GM21825 (cell line): ENCODE measurements around the gene LECT2.

Experiments used
- ATAC-seq: cut with Tn5 transposase; IDR thresholded peaks from one replicate; pipeline ENCODE4 v1.9.1; 2021; ENCODE audit warnings: mild to moderate bottlenecking, moderate library complexity; ENCODE audit not compliant: unreplicated experiment

LECT2 gene

DNA sequence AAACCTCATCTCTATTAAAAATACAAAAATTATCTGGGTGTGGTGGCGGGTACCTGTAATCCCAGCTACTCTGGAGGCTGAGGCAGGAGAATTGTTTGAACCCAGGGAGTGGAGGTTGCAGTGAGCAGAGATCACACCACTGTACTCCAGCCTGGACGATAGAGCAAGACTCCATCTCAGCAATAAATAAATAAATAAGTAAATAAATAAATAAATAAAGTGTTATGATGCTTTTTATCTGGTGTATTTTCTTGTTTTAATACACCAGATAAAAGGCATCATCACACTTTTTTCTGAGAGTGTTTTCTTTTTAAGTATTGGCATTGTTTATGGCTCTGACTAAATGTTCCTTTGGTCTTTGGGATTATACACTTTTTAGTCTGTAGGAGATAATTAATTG lies 24.2 kb upstream of the LECT2 start:
- ATAC-seq = no peak

DNA sequence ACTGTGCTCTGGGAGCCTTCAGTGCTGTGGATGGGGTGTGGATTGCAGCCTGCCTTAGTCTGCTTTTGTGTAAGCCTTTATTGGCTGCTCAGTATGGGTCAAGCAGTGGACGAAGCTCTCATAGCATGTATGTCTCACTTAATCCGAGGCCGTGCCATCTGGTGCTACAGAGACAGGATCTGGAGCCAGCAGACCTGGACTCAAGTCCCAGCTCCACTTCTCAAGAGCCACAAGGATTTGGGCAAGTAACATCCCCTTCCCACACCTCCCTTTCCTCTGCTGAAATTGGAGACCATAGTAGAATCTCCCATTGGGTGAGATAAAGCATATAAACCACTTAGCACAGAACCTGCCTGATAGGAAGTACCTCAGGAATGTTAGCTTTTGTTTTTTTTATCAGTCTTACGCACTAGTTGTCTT lies 23.4 kb upstream of the LECT2 start:
- no peak for ATAC-seq

- ATAC-seq = no peak
Measured at GRCh38 chr5:135977375-135977928, 22.7 kb upstream of the LECT2 start.

DNA sequence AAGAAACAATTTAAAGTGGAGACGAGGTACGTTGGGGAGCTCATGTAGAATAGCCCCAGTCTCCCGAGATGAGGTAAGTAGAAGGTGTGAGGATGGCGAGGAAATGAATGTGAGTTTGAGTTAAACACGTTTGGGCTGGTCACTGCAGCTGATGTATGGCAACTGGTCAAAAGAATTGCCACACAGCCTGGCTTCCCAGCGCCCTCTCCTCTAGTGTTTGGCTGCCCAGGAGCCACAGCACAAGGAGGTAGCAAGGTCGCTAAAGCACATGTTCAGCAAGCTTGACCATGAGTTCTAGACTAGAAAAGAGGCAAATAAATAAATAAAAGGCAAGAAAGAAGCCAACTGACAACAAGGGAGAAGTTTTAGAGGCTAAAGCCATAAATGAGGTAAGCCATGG lies 21.4 kb upstream of the LECT2 start:
- no peak for ATAC-seq

- ATAC-seq = no peak
Measured at GRCh38 chr5:135975122-135975521, 20.3 kb upstream of the LECT2 start.

DNA sequence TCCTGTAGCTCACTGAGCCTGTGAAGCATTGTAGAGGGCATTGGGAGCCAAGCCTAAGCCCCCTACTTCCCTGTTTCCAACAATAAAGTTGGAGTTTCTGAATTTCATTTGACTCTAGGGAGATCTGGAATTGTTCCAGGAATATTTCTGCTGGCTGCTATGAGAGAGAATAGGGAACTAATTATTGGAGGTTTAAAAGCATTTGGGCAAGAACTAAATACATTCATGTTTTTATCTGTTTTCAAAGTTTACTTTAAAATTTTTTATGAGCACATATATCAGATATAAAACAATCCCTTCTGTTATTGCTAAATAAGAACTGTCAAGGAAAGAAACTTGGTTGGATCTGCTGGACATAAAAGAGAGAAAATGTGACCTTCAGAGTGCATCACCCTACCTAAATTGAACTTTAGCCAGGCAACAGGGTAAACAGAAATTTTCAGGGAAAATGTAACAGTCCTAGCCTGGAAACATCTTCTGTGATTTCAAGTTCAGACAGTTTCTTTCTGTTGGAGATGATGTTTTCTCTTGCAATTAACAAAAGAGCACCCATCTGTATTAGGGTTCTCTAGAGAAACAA lies 19.3 kb upstream of the LECT2 start:
- ATAC-seq = no peak

DNA sequence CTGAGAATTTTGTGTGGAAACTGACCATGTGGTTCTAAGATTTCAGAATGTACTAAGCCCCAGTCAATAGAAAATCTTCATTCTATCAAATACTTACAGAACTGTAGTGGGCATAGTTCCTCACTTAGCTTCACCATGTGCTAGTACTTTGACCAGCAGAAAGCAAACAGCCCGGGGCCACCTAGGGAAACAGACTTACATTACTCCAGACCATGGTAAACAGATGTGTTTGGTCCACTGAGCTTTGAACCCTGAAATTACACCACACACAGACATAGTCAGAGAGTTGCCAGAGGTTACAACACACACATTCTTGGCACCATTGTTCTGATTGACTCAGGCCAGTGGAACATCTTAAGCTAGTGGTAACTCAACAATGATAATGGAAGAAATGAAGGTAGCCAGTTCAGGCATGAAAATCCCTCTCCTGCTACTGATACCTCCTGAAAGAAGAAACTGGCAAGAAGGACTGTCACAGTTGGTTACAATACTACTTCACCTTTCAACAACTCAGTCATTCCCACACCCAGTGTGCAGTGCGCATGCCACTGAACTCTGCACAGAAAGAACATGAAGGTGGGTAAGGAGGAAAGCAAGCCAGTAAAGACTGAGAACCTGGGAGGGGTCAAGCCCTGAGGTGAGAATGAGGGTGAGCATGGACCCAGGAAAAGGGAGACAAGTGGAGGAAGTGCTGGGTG lies 18.7 kb upstream of the LECT2 start:
- no peak for ATAC-seq

DNA sequence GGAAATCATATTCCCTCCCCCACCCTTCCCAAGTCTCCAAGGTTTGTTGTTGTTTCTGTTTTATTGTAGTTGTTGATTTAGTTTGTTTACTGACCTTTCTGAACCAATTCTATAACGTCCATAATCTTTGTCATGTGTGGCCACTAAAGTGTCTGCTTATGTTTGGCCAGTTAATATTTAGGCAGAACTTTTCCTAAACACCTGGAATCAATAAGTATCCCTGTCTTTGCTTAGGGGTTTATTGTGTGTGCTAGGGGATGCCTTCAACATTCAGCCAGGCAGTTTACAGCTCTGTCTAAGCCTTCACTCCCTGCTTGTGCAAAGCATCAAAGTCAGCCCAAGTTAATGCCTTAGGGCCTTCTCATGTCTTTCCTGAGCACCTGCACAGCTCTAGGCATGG lies 16.9 kb upstream of the LECT2 start:
- ATAC-seq = no peak

- no peak for ATAC-seq
Measured at GRCh38 chr5:135966790-135967189, 12.0 kb upstream of the LECT2 start.

DNA sequence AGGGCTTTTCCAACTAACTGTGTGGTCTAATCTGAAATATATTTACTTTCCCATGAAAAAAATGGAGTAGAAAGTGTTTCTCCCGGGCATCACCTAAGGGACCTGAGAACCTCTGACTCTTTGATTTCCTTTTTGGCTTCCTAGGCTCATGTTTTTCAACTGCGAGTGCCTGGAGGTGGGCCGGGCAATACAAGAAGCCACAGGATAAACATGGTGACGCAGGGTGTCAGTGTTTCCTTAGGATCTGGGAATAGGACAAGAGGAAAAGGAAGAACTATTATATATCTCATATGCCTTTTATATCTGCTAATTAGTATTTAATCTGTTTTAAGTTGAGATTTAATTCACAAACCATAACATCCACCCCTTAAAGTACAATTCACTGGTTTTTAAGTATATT lies 11.4 kb upstream of the LECT2 start:
- ATAC-seq = no peak

DNA sequence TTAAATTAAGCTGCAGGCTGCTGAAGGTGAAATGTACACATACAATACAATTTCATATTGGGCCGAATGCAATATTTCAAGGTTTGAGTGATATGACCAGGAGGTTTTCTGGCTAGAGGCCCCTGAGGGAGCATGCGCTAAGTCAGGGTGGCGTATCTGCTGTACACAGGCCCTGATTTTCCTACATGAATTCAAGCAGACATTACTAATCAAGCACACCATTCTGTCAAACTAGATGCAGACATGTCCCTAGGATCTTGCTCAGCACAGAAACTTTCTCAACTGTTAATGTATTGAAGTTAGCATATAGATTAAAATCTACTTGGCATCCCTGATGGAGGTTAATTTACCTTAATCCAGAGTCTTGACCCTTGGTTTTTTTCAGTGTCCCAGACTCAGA lies 10.7 kb upstream of the LECT2 start:
- ATAC-seq = no peak

- ATAC-seq = no peak
Measured at GRCh38 chr5:135964670-135965320, 10.0 kb upstream of the LECT2 start.

GRCh38 chr5:135955525-135955924 lies 742 bp upstream of the LECT2 start:
- ATAC-seq = no peak

GRCh38 chr5:135953850-135954249 lies 933 bp downstream of the LECT2 start:
- no peak for ATAC-seq

DNA sequence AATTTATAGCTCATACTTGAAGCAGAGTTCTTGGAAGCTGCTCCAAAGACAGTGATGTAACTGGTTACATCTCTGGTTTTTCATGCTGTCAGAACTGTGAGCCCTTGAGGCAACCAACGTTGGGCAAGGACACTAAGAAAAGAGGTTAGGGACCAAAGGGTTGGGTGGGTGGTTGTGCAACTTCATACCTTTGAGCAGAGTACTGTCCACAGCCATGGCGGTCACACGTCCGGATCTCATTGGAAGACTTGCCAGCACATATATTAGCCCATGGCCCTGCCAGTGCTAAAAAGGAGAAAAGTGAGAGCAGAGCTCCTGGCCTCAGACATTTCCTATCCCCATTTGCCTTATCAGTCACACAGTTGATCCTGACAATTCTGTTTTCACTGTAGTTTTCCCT lies 2.1 kb downstream of the LECT2 start:
- no peak for ATAC-seq

GRCh38 chr5:135951807-135952206 lies 3.0 kb downstream of the LECT2 start:
- no peak for ATAC-seq

DNA sequence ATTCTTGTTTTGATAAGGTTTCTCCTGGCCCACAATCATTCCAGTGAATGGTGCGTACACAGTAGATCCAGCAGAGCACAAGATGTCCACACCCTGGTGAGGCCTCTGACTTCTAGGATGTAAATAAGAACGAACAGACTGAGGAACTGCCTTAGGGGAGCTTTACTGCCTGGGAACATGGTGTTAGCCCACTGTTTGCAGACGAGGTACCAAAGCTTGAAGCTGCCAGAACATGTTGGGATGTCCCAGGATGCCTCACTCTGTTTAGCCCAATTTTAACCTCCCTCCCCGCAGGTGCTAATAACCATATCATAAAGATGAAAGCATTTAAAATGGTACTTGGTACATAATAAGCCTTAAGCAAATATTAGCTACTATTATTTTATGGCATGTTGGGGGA lies 3.5 kb downstream of the LECT2 start:
- no peak for ATAC-seq

- ATAC-seq = no peak
Measured at GRCh38 chr5:135950611-135951010, 4.2 kb downstream of the LECT2 start.

- ATAC-seq = no peak
Measured at GRCh38 chr5:135944967-135945560, 9.7 kb downstream of the LECT2 start.

GRCh38 chr5:135944564-135944963 lies 10.2 kb downstream of the LECT2 start:
- no peak for ATAC-seq

GRCh38 chr5:135942202-135942771 lies 12.5 kb downstream of the LECT2 start:
- no peak for ATAC-seq
